Keratinocyte (primary cell): ENCODE data around the gene SLC2A5. TPM values are rescaled to one million over a fixed set of nuclear protein-coding genes. Genes with fewer than 3 reads are reported as not detected.

Experiments used
- DNase-seq: peaks from one replicate; pipeline ENCODE4 v3.0.0-alpha.2; 2011; ENCODE audit warnings: low read depth, missing footprints, low spot score
- FAIRE-seq: peaks from 2 replicates; lab custom pipeline; 2011; peaks lifted over from hg19 to GRCh38; lab: Jason Lieb, UNC
- H2AFZ ChIP-seq: 2 replicates; pipeline ENCODE4 v1.6.0; 2012; ENCODE audit warnings: low read length, control low read depth, inconsistent platforms; ENCODE audit not compliant: control insufficient read depth
- H3K27ac ChIP-seq: 2 replicates; pipeline ENCODE4 v1.5.1; 2011; ENCODE audit warnings: low read length; ENCODE audit not compliant: control insufficient read depth, insufficient read depth
- H3K27me3 ChIP-seq: 3 replicates; pipeline ENCODE4 v1.6.0; 2011; ENCODE audit warnings: low read length; ENCODE audit not compliant: control insufficient read depth, insufficient read depth; ENCODE audit errors: extremely low read depth
- H3K36me3 ChIP-seq, 2 experiments: 2 replicates in 1 of 2; 3 replicates in 1 of 2; pipeline ENCODE4 v1.5.1; 2011; ENCODE audit warnings: low read length in 2 of 2, mild to moderate bottlenecking in 1 of 2; ENCODE audit not compliant: control insufficient read depth in 2 of 2, insufficient read depth in 2 of 2; ENCODE audit errors: extremely low read depth in 1 of 2
- H3K4me1 ChIP-seq: 3 replicates; pipeline ENCODE4 v1.5.1; 2011; ENCODE audit warnings: low read length; ENCODE audit not compliant: control insufficient read depth, insufficient read depth; ENCODE audit errors: extremely low read depth
- H3K4me2 ChIP-seq: 3 replicates; pipeline ENCODE4 v1.6.0; 2011; ENCODE audit warnings: low read depth, low read length; ENCODE audit not compliant: control insufficient read depth, insufficient read depth; ENCODE audit errors: extremely low read depth
- H3K4me3 ChIP-seq, 3 experiments: fragments of 200-600 bp in 1 of 3; sonication (generic) in 1 of 3; 2 replicates in 2 of 3; 3 replicates in 1 of 3; pipeline ENCODE4 v1.5.1; 2011 to 2016; ENCODE audit warnings: low read length in 3 of 3, mild to moderate bottlenecking in 3 of 3, control low read depth in 2 of 3, inconsistent platforms in 1 of 3, low read depth in 1 of 3, mixed read lengths in 1 of 3, mixed run types in 1 of 3, moderate library complexity in 1 of 3; ENCODE audit not compliant: control insufficient read depth in 2 of 3, insufficient read depth in 2 of 3; ENCODE audit errors: extremely low read depth in 1 of 3
- H3K79me2 ChIP-seq: 2 replicates; pipeline ENCODE4 v1.6.0; 2012; ENCODE audit warnings: low read length; ENCODE audit not compliant: control insufficient read depth, insufficient read depth
- H3K9ac ChIP-seq: 3 replicates; pipeline ENCODE4 v1.6.0; 2011; ENCODE audit warnings: low read length; ENCODE audit not compliant: control insufficient read depth, insufficient read depth; ENCODE audit errors: extremely low read depth
- H3K9me1 ChIP-seq: 3 replicates; pipeline ENCODE4 v1.6.0; 2011; ENCODE audit warnings: low read length; ENCODE audit not compliant: control insufficient read depth, insufficient read depth; ENCODE audit errors: extremely low read depth
- H3K9me3 ChIP-seq: 2 replicates; pipeline ENCODE4 v1.5.1; 2012; ENCODE audit warnings: low read depth, low read length; ENCODE audit not compliant: control insufficient read depth
- H4K20me1 ChIP-seq: 3 replicates; pipeline ENCODE4 v1.6.0; 2011; ENCODE audit warnings: low read length; ENCODE audit not compliant: control insufficient read depth, insufficient read depth; ENCODE audit errors: extremely low read depth
- EZH2 ChIP-seq: IDR thresholded peaks from one replicate; pipeline ENCODE4 v1.6.1; 2012; ENCODE audit warnings: inconsistent platforms, mild to moderate bottlenecking, low read length, moderate library complexity
- dilution Hi-C: fragments of 300-500 bp; cut with MboI; formaldehyde crosslinking; loops from one replicate; pipeline ENCODE4 v1.7.0; 2020; ENCODE audit warnings: low sequenced_read_pairs; ENCODE audit not compliant: extremely low pct_ligation_motif_present
- polyA plus RNA-seq, 5 experiments: library from polyadenylated mRNA; depleted of rRNA in 3 of 5; stranded (reverse) in 3 of 5; stranded (forward) in 1 of 5; unstranded in 1 of 5; fragments of >200 nt; gene quantifications; 1 replicate in 1 of 5; 2 replicates in 3 of 5; 3 replicates in 1 of 5; pipeline versions ENCODE4 v1.2.1 to v1.2.3, GENCODE V29; 2011 to 2012; ENCODE audit warnings: missing spikeins in 2 of 5, low read depth in 1 of 5, low replicate concordance in 1 of 5
- TF ChIP-seq, protein P1 (sequence below), 3 experiments: IDR thresholded peaks in 1 of 3; conservative IDR thresholded peaks in 1 of 3; optimal IDR thresholded peaks in 1 of 3; 2 replicates in 2 of 3; 3 replicates in 1 of 3; pipeline versions ENCODE3 to v1.5.1; 2011; ENCODE audit warnings: low read length in 3 of 3, mild to moderate bottlenecking in 3 of 3, moderate library complexity in 2 of 3, control low read depth in 1 of 3, inconsistent platforms in 1 of 3; ENCODE audit not compliant: insufficient read depth in 2 of 3; ENCODE audit errors: extremely low read depth in 1 of 3

SLC2A5 gene
- polyA plus RNA-seq, 1 donor (not counting 4 experiments of a cell fraction or from before 2014, with no cell fraction given), result 0.77 TPM

DNA sequence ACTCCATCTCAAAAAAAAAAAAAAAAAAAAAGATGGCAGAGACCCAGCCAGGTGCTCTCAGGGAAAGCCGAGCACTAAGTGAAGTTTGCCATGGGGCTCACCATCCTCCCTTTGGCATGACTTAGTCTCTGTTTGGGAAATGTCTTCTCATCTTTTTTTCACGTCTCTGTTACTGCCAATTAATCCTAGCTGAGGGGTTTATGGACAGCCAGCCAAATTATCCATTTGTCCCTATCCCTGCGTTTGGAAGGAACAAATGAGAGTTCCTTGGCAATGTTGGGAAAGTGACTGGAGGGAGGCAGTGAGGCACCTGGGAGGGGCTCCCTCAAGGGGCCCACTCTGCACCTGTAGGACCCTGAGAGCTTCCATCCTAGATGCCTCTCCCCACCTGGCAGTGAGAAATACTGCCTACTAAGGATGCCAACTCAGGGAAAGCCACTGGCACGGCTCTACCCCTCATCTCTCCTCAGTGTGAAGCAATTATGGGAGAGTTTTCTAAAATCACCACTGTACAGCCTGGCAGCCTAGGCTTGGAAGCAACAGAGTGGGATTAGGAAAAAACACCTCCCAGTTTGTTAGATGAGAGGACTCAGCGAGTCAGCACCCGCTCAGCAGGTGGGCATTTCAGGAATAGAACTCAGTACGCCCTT, 23.4 kb downstream of the SLC2A5 start:
- Histone ChIP-seq H3K9ac (no peak overlapping the region), H3K9me1 (no peaks in the 10 kb centered on the region), H3K4me3 (no peak overlapping the region), H3K4me2 (no peak overlapping the region), H3K79me2 (no peaks in the 10 kb centered on the region), H3K9me3 (no peaks in the 10 kb centered on the region), H3K36me3 (no peaks in the 10 kb centered on the region), H3K27me3 (peaks cover 9% of the 10 kb centered on the region), H3K27ac (no peak overlapping the region), H2AFZ (no peak overlapping the region), H4K20me1 (no peaks in the 10 kb centered on the region), H3K4me1 (no peaks in the 10 kb centered on the region)
- no peak for TF ChIP-seq EZH2
- TF ChIP-seq, protein P1, sequence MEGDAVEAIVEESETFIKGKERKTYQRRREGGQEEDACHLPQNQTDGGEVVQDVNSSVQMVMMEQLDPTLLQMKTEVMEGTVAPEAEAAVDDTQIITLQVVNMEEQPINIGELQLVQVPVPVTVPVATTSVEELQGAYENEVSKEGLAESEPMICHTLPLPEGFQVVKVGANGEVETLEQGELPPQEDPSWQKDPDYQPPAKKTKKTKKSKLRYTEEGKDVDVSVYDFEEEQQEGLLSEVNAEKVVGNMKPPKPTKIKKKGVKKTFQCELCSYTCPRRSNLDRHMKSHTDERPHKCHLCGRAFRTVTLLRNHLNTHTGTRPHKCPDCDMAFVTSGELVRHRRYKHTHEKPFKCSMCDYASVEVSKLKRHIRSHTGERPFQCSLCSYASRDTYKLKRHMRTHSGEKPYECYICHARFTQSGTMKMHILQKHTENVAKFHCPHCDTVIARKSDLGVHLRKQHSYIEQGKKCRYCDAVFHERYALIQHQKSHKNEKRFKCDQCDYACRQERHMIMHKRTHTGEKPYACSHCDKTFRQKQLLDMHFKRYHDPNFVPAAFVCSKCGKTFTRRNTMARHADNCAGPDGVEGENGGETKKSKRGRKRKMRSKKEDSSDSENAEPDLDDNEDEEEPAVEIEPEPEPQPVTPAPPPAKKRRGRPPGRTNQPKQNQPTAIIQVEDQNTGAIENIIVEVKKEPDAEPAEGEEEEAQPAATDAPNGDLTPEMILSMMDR (optimal IDR thresholded peaks at IDR 0.05 in 1 of 3, IDR thresholded peaks at IDR 0.05 in 1 of 3, conservative IDR thresholded peaks at IDR 0.05 in 1 of 3; ENCODE audit: extremely low read depth in 1 of 3, insufficient read depth in 2 of 3, low read length in 3 of 3), result no peak
- FAIRE-seq (no peak), DNase-seq (no peak)
- dilution Hi-C loops, result no loop called here

DNA sequence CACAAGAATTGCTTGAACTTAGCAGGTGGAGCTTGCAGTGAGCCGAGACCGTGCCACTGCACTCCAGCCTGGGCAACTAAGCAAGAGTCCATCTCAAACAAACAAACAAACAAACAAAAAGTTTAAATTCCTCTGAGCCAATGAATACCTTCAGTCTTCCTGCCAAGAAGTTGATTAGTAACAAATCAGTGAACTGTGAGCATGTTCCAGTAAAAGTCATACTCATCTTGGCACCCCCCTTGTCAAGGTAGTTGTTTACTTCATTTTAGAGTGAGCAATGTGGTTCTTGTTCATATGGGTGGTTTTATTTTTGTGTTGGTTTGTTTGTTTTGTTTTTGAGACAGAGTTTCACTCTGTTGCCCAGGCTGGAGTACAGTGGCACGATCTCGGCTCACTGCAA, 25.2 kb downstream of the SLC2A5 start:
- dilution Hi-C loops, result no loop called here
- no peak for DNase-seq
- H3K79me2 ChIP-seq, result no peaks in the 10 kb centered on the region
- TF ChIP-seq EZH2, result no peak
- TF ChIP-seq, protein P1 (optimal IDR thresholded peaks at IDR 0.05 in 1 of 3, IDR thresholded peaks at IDR 0.05 in 1 of 3, conservative IDR thresholded peaks at IDR 0.05 in 1 of 3; ENCODE audit: extremely low read depth in 1 of 3, insufficient read depth in 2 of 3, low read length in 3 of 3), result no peak
- no peak for FAIRE-seq
- no peaks in the 10 kb centered on the region for H4K20me1 ChIP-seq
- no peaks in the 10 kb centered on the region for H3K9me1 ChIP-seq
- no peak overlapping the region for H3K4me2 ChIP-seq
- no peak overlapping the region for H2AFZ ChIP-seq
- no peak overlapping the region for H3K27ac ChIP-seq
- no peaks in the 10 kb centered on the region for H3K9me3 ChIP-seq
- H3K27me3 ChIP-seq, result peaks cover 9% of the 10 kb centered on the region
- H3K4me1 ChIP-seq, result no peaks in the 10 kb centered on the region
- H3K4me3 ChIP-seq, result no peak overlapping the region
- no peaks in the 10 kb centered on the region for H3K36me3 ChIP-seq
- H3K9ac ChIP-seq, result no peak overlapping the region
